Endothelial cell of umbilical vein (primary cell): ENCODE data around the gene COTL1.

Experiments used
- MYC ChIP-seq: IDR thresholded peaks from one replicate; pipeline ENCODE4 v1.6.1; 2011; ENCODE audit warnings: mild to moderate bottlenecking, low read depth, low read length
- TF ChIP-seq, protein P1 (sequence below): IDR thresholded peaks from 2 replicates; pipeline ENCODE4 v1.6.1; 2011; ENCODE audit not compliant: insufficient read depth, insufficient read length
- TF ChIP-seq, protein P2 (sequence below), 2 donors: IDR thresholded peaks; 1 replicate in 1 of 2; 2 replicates in 1 of 2; pipeline ENCODE4 v1.5.1; 2011; ENCODE audit warnings: low read length in 2 of 2, mild to moderate bottlenecking in 2 of 2, moderate library complexity in 2 of 2, control low read depth in 1 of 2, inconsistent platforms in 1 of 2, low read depth in 1 of 2; ENCODE audit not compliant: insufficient read depth in 1 of 2; ENCODE audit errors: extremely low read depth in 1 of 2

DNA sequence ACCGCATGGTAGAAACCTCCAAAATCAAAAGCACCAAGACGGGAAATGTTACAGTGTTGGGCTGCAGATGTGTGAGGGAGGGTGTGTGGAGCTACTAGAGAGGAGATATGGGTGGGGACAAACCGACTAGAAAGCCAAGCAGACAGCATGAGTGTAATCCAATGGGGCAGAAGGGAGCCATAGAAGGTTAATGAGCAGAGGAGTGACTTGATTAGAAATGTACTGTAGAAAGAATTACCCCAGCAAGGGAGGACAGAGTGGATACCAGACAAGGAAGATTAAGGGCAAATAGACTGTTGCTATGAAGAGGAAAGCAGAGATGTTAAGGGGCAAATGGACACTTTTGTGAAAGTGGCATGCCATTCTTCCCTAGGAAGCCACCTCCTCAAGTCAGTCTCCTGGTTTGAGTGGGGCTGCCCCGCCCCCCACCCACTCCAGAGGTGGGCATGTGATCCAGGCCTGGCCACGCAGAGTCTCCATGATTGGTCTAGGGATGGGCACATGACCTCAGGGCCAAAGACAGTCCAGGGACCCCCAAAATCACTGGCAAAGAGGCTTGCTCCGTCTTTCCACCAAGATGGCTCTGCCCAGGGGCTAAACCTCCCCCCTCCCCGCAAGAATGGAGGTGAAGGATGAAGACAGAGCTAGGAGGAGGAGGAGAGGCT, 4.3 kb downstream of the COTL1 start:
- TF ChIP-seq, protein P1, sequence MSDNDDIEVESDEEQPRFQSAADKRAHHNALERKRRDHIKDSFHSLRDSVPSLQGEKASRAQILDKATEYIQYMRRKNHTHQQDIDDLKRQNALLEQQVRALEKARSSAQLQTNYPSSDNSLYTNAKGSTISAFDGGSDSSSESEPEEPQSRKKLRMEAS = no peak
- TF ChIP-seq, protein P2, sequence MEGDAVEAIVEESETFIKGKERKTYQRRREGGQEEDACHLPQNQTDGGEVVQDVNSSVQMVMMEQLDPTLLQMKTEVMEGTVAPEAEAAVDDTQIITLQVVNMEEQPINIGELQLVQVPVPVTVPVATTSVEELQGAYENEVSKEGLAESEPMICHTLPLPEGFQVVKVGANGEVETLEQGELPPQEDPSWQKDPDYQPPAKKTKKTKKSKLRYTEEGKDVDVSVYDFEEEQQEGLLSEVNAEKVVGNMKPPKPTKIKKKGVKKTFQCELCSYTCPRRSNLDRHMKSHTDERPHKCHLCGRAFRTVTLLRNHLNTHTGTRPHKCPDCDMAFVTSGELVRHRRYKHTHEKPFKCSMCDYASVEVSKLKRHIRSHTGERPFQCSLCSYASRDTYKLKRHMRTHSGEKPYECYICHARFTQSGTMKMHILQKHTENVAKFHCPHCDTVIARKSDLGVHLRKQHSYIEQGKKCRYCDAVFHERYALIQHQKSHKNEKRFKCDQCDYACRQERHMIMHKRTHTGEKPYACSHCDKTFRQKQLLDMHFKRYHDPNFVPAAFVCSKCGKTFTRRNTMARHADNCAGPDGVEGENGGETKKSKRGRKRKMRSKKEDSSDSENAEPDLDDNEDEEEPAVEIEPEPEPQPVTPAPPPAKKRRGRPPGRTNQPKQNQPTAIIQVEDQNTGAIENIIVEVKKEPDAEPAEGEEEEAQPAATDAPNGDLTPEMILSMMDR (IDR thresholded peaks at IDR 0.05; ENCODE audit: extremely low read depth in 1 of 2, insufficient read depth in 1 of 2, low read depth in 1 of 2, low read length in 2 of 2) = no peak
- no peak for TF ChIP-seq MYC
